ENCODE data around the gene TBC1D1. TPM values are rescaled to one million over a fixed set of nuclear protein-coding genes. Genes with fewer than 3 reads are reported as not detected.

TBC1D1 gene
- total RNA-seq, 1 donor from 2014 or later: 47.1 TPM

- no peak for TF ChIP-seq CTCF (IDR thresholded peaks at IDR 0.05; ENCODE audit: insufficient read depth, low read length, severe bottlenecking)
- H3K36me3 ChIP-seq (ENCODE audit: control insufficient read depth, insufficient read depth, low read length): no peaks in the 10 kb centered on the region
- H3K27me3 ChIP-seq (ENCODE audit: control insufficient read depth, insufficient read depth, low read length): no peaks in the 10 kb centered on the region
- no peak for FAIRE-seq
- H3K4me3 ChIP-seq (ENCODE audit: low read depth, low read length): no peak overlapping the region
- no peak for DNase-seq (ENCODE audit: low read depth)
Observed at GRCh38 chr4:38065176-38065575, 174.3 kb downstream of the TBC1D1 start.

GRCh38 chr4:38065900-38066299, 175.0 kb downstream of the TBC1D1 start:
- no peaks in the 10 kb centered on the region for H3K36me3 ChIP-seq (ENCODE audit: control insufficient read depth, insufficient read depth, low read length)
- H3K27me3 ChIP-seq (ENCODE audit: control insufficient read depth, insufficient read depth, low read length): no peaks in the 10 kb centered on the region
- H3K4me3 ChIP-seq (ENCODE audit: low read depth, low read length): no peak overlapping the region
- no peak for FAIRE-seq
- no peak for TF ChIP-seq CTCF (IDR thresholded peaks at IDR 0.05; ENCODE audit: insufficient read depth, low read length, severe bottlenecking)
- DNase-seq (ENCODE audit: low read depth): no peak

- Histone ChIP-seq H3K27me3 (ENCODE audit: control insufficient read depth, insufficient read depth, low read length) (no peaks in the 10 kb centered on the region), H3K4me3 (ENCODE audit: low read depth, low read length) (no peak overlapping the region), H3K36me3 (ENCODE audit: control insufficient read depth, insufficient read depth, low read length) (no peaks in the 10 kb centered on the region)
- DNase-seq (ENCODE audit: low read depth) (no peak), FAIRE-seq (no peak)
- TF ChIP-seq CTCF (IDR thresholded peaks at IDR 0.05; ENCODE audit: insufficient read depth, low read length, severe bottlenecking): no peak
Observed at GRCh38 chr4:38067499-38067898, 176.6 kb downstream of the TBC1D1 start.

- Histone ChIP-seq H3K4me3 (ENCODE audit: low read depth, low read length) (no peak overlapping the region), H3K36me3 (ENCODE audit: control insufficient read depth, insufficient read depth, low read length) (no peaks in the 10 kb centered on the region), H3K27me3 (ENCODE audit: control insufficient read depth, insufficient read depth, low read length) (no peaks in the 10 kb centered on the region)
- DNase-seq (ENCODE audit: low read depth) (peak; percentile 43), FAIRE-seq (peak; percentile 13)
- no peak for TF ChIP-seq CTCF (IDR thresholded peaks at IDR 0.05; ENCODE audit: insufficient read depth, low read length, severe bottlenecking)
Observed at GRCh38 chr4:38068107-38068506, 177.2 kb downstream of the TBC1D1 start.

GRCh38 chr4:38069271-38069760, 178.4 kb downstream of the TBC1D1 start:
- H3K36me3 ChIP-seq (ENCODE audit: control insufficient read depth, insufficient read depth, low read length): no peaks in the 10 kb centered on the region
- H3K4me3 ChIP-seq (ENCODE audit: low read depth, low read length): no peak overlapping the region
- DNase-seq (ENCODE audit: low read depth) (peak; percentile 90), FAIRE-seq (peak; percentile 90)
- H3K27me3 ChIP-seq (ENCODE audit: control insufficient read depth, insufficient read depth, low read length): no peaks in the 10 kb centered on the region
- peak; percentile 89 for TF ChIP-seq CTCF (IDR thresholded peaks at IDR 0.05; ENCODE audit: insufficient read depth, low read length, severe bottlenecking)

- H3K27me3 ChIP-seq (ENCODE audit: control insufficient read depth, insufficient read depth, low read length): no peaks in the 10 kb centered on the region
- TF ChIP-seq CTCF (IDR thresholded peaks at IDR 0.05; ENCODE audit: insufficient read depth, low read length, severe bottlenecking): no peak
- H3K36me3 ChIP-seq (ENCODE audit: control insufficient read depth, insufficient read depth, low read length): no peaks in the 10 kb centered on the region
- H3K4me3 ChIP-seq (ENCODE audit: low read depth, low read length): no peak overlapping the region
- no peak for FAIRE-seq
- DNase-seq (ENCODE audit: low read depth): peak; percentile 23
Observed at GRCh38 chr4:38071801-38072431, 181.0 kb downstream of the TBC1D1 start.
